Tongue (tissue), 2 donors: ENCODE measurements around the gene RC3H2. TPM values are rescaled to one million over a fixed set of nuclear protein-coding genes. Genes with fewer than 3 reads are reported as not detected.
"Not testable (repeated sequence)": the region's sequence is repeated elsewhere in the genome, so short reads cannot be mapped to it uniquely, and the experiment has no call there.

Source experiments
- DNase-seq: peaks from one replicate; pipeline ENCODE4 v3.0.0-alpha.2; 2015
- total RNA-seq: library from RNA; depleted of rRNA; stranded (reverse); fragments of >200 nt; gene quantifications from one replicate; pipeline ENCODE4 v1.2.3, GENCODE V29; 2014

RC3H2 gene
- total RNA-seq, 1 donor from 2014 or later, result 55.4 TPM

DNA sequence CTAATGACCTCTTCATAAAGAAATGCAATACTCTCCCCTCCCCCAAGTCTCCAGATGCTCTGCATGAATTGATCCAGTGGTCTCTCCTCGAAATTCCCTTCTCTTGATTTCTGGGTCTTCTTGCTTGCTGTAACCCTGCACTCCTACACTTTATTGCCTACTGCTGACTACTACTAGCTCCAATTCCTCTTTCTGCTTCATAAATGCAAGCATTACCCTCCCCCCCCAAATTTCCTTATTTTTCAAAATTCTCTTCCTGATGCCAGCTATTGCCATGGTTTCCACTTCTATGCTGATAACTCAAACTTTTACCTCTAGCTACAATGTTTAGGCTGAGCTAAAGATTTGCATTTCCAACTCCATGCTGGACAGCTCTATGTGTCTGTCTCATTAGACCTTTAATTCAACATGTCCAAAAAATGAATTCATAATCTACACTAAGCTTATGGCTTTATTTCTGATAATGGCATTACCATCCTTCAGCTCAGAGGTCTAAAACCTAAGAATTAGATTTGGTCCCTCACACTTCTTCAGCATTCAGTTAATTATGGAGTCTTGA, 24.7 kb upstream of the RC3H2 start:
- DNase-seq, result no peak

- DNase-seq, result no peak
Observed at GRCh38 chr9:122923947-122924346, 18.8 kb upstream of the RC3H2 start.

- DNase-seq, result no peak
Observed at GRCh38 chr9:122922713-122923112, 17.6 kb upstream of the RC3H2 start.

DNA sequence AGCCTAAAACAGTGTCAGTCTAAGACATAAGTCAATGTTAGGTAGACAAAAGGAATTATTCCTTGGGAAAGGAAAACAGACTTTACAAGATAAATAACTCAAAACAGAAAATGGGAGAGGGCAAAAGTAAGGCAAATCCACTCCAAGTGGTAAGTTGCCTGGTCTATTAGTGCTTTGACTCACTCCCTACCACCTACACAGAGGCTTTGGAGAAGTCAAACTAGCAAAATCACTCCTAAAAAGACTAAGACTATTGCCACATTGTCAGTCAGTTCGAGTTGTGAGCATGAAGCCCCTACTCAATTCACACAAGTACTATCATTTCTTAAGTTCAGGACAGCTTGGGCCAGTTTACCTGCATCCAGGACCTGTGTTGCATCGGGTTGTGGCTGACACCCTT, 13.2 kb upstream of the RC3H2 start:
- no peak for DNase-seq

DNA sequence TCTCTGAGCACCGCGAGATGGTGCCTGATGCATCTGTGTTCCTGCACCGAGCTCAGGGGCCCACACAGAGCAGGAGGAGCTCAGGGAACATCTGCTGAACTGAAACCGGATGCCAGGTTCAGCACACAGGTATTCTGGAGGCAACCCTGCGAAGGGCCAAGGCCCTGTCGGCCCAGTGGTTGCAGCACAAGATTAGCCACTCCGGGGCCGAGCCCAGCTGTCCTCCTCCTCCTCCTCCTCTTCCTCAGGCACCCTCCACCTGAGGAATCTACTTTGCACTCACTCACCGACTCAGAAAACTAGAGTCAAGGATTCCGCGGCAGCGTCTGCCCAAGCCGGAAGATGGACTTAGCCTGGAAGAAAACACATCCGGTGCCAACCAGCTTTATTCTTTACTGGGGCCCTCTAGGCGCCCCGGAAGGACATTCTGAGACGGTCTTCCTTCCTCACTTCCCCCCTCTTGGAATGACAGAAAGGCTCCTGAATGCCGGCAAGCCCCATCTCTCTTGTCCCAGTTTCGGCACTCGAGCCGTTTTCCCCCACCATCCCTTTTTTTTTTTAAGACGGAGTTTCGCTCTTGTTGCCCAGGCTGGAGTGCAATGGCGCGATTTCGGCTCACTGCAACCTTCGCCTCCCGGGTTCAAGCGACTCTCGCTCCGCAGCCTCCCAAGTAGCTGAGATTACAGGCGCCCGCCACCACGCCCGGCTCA, 8.0 kb upstream of the RC3H2 start, which contains the start of gene ZBTB6:
TSS of gene ZBTB6 (minus strand) at position 360 of the 710 bp plus-strand sequence. CDS start 1,251 bp downstream, outside the sequence.
- peak; percentile 94 for DNase-seq

DNA sequence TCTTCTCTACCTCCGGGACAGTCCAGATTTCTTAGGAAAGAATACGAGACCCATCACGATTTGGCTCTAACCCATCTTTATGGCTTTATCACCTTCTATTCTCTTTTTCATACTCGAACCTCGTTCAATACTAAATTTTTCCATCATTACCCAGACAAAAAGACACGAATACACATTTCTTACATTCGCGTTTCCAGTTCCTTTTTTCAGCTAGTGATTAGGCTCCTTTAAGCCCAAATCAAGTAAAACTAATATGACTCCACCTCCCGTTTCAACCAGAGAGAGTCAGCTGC, 7.5 kb upstream of the RC3H2 start:
- DNase-seq, result no peak

GRCh38 chr9:122906122-122906521, 963 bp upstream of the RC3H2 start:
- not testable (repeated sequence) for DNase-seq

- no peak for DNase-seq
Observed at GRCh38 chr9:122904466-122904822, 715 bp downstream of the RC3H2 start.

DNA sequence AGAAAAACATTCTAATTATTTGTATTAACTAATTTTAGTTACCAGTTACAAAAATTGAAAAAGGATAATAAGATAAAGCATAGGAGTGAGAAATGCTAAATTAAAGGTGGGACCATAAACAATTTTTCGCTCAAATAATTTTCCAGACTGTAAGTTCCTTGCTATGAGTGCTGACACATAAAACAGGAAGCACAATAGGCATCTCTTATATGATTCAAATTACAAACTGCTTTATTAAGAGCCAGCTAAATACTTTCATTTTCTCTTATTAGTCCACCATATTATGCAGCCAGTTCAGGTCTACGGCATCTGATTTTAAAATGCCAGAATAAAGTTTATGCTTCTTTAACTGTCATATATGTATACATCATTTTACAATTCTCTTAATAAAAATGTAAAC, 4.4 kb downstream of the RC3H2 start:
- DNase-seq, result no peak

- DNase-seq, result no peak
Observed at GRCh38 chr9:122897969-122898368, 7.2 kb downstream of the RC3H2 start.

DNA sequence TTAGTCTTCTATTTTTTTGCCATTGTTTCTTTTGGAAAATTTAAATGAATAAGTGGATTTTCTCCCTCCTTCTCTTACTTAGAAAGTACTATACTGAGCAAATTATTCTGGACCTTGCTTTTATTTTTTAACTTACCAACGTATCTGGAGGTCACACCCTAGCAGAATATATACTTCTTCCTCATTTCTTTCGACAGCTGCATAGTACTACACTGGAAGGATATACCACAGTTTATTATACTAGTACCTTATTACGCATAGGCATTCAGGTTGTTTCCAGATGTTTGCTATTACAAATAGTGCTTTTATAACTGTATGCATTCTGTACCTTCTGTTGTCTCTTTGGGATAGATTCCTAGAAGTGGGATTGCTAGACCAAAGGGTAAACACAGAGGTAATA, 16.7 kb downstream of the RC3H2 start:
- DNase-seq, result no peak

DNA sequence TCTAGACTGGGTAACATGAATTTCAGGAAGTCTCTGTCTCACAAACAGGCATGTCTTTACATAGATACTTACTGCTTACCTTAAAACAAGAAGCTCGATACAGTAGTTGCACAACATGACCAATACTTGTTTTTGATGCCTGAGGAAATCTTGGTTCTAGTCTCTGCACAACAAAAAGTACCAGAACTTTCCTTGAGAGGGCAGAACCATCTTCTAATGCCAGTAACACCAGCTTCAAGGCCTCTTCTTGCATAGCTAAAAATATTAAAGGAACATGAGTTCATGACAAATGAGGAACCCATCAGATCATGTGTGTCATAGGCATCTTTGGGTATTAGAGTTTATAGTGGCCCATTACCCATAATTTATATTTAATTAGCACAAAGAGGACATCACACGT, 22.0 kb downstream of the RC3H2 start:
- DNase-seq, result no peak

GRCh38 chr9:122879443-122879842, 25.7 kb downstream of the RC3H2 start:
- no peak for DNase-seq

DNA sequence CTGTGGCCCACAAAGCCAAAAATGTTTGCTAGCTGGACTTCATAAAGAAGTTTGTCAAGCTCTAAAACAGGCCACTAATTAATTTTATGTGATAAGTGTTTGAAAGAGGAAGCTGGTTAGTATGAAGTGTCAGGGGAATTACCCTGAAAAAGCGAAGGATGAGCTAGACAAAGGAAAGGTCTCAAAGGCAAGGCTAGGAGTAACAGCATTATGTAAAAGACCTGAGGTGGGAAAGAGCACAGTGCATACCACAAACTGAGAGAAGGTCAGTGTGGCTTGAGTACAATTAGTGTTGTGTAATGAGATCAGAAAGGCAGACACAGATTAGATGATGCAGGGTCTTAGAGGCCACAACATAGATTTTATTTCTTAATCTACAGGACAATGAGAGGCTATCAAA, 29.6 kb downstream of the RC3H2 start:
- no peak for DNase-seq

GRCh38 chr9:122867276-122867675, 37.9 kb downstream of the RC3H2 start:
- not testable (repeated sequence) for DNase-seq

- no peak for DNase-seq
Observed at GRCh38 chr9:122866079-122866478, 39.1 kb downstream of the RC3H2 start.

GRCh38 chr9:122865300-122865699, 39.9 kb downstream of the RC3H2 start:
- DNase-seq, result no peak

DNA sequence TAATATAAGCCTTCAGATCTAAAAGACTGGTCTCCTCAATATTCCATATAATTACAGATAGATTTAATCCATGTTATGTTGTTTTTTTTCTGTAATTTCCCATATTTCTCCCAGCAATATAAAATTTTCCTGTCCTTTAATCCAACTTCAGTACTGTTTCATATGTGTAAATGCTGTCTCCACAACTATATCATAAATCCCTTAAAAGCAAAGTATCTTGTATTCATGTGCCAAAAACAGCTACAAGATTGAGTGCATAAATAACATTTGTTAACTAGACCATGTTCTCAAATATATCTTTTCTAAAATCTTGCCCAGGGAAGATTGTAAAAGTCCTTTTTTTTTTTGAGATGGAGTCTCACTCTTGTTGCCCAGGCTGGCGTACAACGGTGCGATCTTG, 41.8 kb downstream of the RC3H2 start:
- no peak for DNase-seq

DNA sequence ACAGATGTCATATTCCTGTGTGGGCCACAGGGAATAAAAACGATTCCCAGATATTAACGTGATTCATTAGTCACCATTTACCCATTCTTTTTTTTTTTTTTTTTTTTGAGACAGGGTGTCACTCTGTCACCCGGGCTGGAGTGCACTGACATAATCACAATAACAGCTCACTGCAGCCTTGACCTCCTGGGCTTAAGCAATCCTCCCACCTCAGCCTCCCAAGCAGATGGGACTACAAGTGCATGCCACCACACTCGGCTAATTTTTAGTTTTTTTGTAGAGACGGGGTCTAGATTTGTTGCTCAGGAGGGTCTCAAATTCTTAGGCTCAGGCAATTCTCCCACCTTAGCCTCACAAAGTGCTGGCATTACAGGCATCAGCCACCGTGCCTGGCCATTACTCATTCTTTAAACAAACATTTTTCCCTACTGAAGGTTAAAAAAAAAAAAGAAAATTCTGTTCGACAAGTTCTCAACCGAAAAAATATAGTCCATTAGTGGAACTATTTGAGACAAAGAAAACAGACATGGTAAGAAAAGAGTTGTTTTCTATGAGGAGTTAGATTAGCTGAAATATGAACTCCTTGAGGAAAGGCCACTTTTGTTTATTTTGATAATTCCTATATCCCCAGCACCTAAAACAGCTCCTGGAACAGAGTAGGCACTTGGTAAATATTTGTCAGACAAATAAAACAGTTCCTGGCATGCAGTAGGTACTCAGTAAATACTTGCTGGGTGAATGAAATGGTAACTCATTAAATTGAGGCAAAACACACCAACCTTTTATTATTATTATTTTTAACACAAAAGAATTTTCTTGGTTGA, 44.6 kb downstream of the RC3H2 start:
- no peak for DNase-seq

DNA sequence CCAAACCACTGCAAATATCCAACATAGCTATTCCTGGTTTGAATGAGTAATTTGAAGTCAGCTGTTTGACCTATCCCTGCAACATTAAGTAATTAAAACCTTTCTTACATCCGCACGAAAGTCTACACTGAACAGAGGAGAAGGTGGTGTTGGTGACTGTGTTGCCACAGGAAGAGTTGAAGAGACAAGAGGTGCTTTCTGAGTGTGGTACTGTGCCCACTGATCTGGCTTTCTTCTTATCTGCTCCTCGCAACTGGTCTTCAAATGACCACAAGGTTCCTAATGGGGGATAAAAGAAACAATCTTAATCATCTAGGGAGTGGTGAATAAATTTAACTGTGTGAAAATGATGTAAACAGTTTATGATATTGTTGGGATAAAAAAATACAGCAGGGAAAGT, 47.3 kb downstream of the RC3H2 start:
- DNase-seq, result no peak

DNA sequence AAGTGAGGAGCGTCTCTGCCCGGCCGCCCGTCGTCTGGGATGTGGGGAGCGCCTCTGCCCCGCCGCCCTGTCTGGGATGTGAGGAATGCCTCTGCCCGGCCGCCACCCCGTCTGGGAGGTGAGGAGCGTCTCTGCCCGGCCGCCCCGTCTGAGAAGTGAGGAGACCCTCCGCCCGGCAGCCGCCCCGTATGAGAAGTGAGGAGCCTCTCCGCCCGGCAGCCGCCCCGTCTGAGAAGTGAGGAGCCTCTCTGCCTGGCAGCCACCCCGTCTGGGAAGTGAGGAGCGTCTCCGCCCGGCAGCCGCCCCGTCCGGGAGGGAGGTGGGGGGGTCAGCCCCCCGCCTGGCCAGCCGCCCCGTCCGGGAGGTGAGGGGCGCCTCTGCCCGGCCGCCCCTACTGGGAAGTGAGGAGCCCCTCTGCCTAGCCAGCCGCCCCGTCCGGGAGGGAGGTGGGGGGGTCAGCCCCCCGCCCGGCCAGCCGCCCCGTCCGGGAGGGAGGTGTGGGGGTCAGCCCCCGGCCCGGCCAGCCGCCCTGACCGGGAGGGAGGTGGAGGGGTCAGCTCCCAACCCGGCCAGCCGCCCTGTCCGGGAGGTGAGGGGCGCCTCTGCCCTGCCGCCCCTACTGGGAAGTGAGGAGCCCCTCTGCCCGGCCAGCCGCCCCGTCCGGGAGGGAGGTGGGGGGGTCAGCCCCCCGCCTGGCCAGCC, 52.9 kb downstream of the RC3H2 start:
- not testable (repeated sequence) for DNase-seq

- DNase-seq, result no peak
Observed at GRCh38 chr9:122848256-122848943, 56.8 kb downstream of the RC3H2 start.
